Neuron (in vitro differentiated cells): ENCODE results near the gene KISS1R.

Experiments used
- H2AFZ ChIP-seq: one replicate; pipeline ENCODE4 v1.6.1; 2013; ENCODE audit warnings: low read depth, mild to moderate bottlenecking, inconsistent platforms, low read length, moderate library complexity
- H3K27me3 ChIP-seq: one replicate; pipeline ENCODE4 v1.6.1; 2013; ENCODE audit warnings: low read length; ENCODE audit not compliant: insufficient read depth
- H3K36me3 ChIP-seq: one replicate; pipeline ENCODE4 v1.6.1; 2013; ENCODE audit warnings: low read length; ENCODE audit not compliant: insufficient read depth
- H3K4me1 ChIP-seq: one replicate; pipeline ENCODE4 v1.6.1; 2013; ENCODE audit warnings: low read length; ENCODE audit not compliant: insufficient read depth
- H3K4me3 ChIP-seq: 2 replicates; pipeline ENCODE4 v1.5.1; 2013; ENCODE audit warnings: mild to moderate bottlenecking, low read length, moderate library complexity
- H3K9me3 ChIP-seq: one replicate; pipeline ENCODE4 v1.6.1; 2013; ENCODE audit warnings: low read length

KISS1R gene

DNA sequence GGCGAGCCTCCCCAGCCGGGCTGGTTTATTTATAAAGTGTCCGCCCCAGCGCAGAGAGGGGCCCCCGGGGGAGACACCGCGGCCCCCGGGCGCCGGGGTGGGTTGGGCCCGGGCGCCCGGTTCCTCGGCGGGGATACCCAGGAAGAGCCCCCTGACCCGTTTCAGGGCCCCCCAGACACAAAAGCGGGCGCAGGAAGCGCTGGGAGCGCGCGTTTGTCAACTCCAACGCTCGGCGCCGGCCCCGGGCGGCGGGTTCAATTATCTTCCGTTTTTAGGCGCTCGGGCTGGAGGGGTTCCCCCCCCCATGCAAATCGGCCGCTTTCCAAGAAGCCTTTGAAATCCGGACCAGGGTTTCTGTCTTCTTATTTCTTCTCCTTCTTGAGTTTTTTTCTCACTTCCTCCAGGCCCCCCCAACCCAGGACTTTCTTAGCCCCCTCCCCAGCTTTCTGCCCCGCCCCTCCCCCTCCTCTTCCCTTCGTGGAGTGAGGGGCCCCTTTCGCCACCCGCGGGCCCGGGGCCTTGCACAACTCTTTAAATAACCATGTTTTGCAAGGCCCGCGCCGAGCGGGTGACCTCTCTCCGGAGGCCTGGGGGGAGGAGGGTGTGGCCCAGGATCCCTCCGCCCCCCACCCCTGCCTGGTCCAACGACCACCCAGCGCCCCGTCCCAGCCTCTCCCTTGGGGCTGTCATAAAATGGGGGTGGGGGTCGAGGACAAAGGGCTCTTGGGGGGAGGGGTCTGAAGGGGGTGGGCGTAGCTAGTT lies 9.6 kb downstream of the KISS1R start:
- Histone ChIP-seq H3K4me1 (peaks cover 16% of the 10 kb centered on the region), H2AFZ (peak overlapping the region; percentile 54), H3K4me3 (peak overlapping the region; percentile 99), H3K27me3 (no peaks in the 10 kb centered on the region), H3K36me3 (peaks cover 3% of the 10 kb centered on the region), H3K9me3 (no peaks in the 10 kb centered on the region)

DNA sequence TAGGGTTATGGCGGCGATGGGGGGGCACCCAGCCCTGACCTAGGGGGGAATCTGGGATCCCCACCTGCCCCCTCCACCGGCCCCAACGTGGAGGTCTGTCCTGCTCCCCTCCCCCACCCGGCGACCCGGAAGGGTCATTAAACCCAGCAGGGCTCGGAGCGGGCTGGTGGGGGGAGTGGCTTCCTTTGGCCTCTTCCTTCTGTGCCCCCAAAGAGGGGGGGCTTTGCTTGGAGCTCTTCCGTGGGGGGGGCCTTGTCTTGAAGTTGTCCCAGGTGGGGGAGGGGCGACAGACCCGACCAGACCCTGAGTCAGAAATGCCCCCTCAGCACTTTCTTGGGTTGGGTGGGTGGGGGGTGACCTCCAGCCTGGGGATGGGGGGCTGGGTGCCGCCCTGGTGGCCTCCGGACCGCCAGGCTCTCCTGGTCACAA lies 10.2 kb downstream of the KISS1R start:
- H3K27me3 ChIP-seq, result no peaks in the 10 kb centered on the region
- H3K4me3 ChIP-seq, result peak overlapping the region; percentile 99
- no peak overlapping the region for H2AFZ ChIP-seq
- H3K9me3 ChIP-seq, result no peaks in the 10 kb centered on the region
- peaks cover 9% of the 10 kb centered on the region for H3K36me3 ChIP-seq
- peaks cover 14% of the 10 kb centered on the region for H3K4me1 ChIP-seq

GRCh38 chr19:927780-928401 lies 10.8 kb downstream of the KISS1R start:
- Histone ChIP-seq H3K9me3 (no peaks in the 10 kb centered on the region), H3K4me3 (peak overlapping the region; percentile 99), H2AFZ (no peak overlapping the region), H3K36me3 (peaks cover 12% of the 10 kb centered on the region), H3K4me1 (peaks cover 17% of the 10 kb centered on the region), H3K27me3 (no peaks in the 10 kb centered on the region)

DNA sequence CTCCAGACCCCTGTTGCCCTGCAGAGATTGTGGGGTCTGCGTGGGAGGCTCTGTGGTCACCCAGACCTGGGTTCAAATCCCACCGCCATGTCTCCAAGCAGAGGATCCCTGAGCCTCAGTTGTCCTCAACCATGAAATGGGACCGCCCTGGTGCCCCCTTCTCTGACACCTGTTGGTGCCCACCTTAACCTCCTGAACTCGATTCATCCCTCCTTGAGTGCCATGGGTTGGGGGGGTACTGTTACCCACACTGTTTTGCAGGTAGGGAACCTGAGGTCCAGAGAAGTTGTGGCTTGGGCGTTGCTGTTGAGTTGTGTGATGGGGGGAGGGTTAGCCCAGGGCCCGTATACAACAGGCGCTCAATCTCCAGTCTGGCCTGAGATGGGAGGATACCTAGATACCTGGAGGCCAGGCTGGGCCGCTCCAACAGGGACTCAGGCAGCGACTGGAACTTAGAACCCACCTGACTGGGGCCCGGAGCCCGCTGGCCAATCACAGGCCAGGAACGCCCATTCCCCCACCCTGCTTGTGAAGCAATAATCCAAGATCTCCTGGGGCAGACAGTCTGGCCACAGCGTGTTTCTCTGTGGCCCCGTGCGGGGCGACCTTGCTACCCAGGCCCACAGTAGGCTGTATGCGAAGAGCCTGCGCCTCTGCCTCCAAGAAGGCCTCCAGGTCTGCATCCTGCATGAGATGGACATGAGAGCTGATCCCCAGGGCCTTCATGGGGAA lies 11.5 kb downstream of the KISS1R start:
- no peak overlapping the region for H2AFZ ChIP-seq
- peaks cover 21% of the 10 kb centered on the region for H3K4me1 ChIP-seq
- H3K27me3 ChIP-seq, result no peaks in the 10 kb centered on the region
- H3K36me3 ChIP-seq, result peaks cover 16% of the 10 kb centered on the region
- no peak overlapping the region for H3K4me3 ChIP-seq
- no peaks in the 10 kb centered on the region for H3K9me3 ChIP-seq

- Histone ChIP-seq H3K4me1 (peaks cover 21% of the 10 kb centered on the region), H3K9me3 (no peaks in the 10 kb centered on the region), H2AFZ (no peak overlapping the region), H3K27me3 (no peaks in the 10 kb centered on the region), H3K36me3 (peaks cover 19% of the 10 kb centered on the region), H3K4me3 (no peak overlapping the region)
Measured at GRCh38 chr19:929203-929890, 12.2 kb downstream of the KISS1R start.

- no peaks in the 10 kb centered on the region for H3K9me3 ChIP-seq
- no peak overlapping the region for H2AFZ ChIP-seq
- H3K4me3 ChIP-seq, result no peak overlapping the region
- peaks cover 18% of the 10 kb centered on the region for H3K4me1 ChIP-seq
- no peaks in the 10 kb centered on the region for H3K27me3 ChIP-seq
- H3K36me3 ChIP-seq, result peaks cover 21% of the 10 kb centered on the region
Measured at GRCh38 chr19:929891-930258, 12.7 kb downstream of the KISS1R start.

GRCh38 chr19:931860-932647 lies 14.9 kb downstream of the KISS1R start:
- Histone ChIP-seq H3K27me3 (no peaks in the 10 kb centered on the region), H2AFZ (no peak overlapping the region), H3K9me3 (peaks cover 4% of the 10 kb centered on the region), H3K36me3 (peaks cover 27% of the 10 kb centered on the region), H3K4me1 (peaks cover 15% of the 10 kb centered on the region), H3K4me3 (no peak overlapping the region)

DNA sequence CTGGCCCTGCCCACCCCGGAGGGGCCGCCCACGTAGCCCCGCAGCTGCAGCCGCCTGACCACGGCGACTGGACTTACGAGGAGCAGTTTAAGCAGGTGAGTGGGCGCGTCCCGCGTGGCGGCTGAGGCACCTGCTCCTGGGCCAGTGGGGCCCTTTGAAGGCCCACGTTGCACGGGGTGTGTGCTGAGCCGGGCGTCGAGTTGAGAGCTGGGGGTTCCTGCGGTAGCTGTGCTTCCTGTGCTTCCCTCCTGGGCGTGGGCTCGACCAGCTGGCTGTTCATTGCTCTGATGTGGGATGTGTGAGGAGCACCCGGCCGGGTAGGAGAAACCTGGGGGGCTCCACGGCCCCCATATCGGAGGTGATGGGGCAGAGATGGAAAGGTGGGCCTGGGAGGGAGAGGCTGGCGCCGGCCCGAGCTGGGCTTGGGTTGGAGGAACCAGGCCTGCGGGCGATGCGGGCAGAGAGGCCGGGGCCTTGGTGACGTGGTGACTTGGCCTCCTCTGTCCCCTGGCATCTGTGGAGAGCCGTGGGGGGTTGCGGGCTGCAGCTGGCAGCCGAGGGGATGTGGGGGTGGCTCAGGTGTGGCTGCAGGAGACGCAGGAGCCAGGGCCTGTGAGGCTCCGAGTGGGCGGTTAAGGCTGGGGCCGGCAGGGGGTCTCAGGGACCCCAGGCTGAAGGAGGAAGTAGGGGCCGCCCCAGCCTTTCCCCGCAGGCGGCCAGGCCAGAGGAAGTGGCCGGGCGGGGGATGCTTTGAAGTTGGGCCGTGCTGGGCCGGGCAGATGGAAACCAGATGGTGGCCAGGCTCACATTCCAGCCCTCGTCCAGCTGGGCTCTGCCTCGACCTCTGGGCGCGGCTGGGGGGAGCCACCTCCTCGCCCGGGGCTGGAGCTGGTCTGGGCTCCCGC lies 15.8 kb downstream of the KISS1R start:
- no peaks in the 10 kb centered on the region for H3K27me3 ChIP-seq
- H3K9me3 ChIP-seq, result peaks cover 4% of the 10 kb centered on the region
- peaks cover 8% of the 10 kb centered on the region for H3K4me1 ChIP-seq
- H2AFZ ChIP-seq, result no peak overlapping the region
- peaks cover 27% of the 10 kb centered on the region for H3K36me3 ChIP-seq
- H3K4me3 ChIP-seq, result no peak overlapping the region

GRCh38 chr19:933553-933882 lies 16.4 kb downstream of the KISS1R start:
- H3K9me3 ChIP-seq, result peaks cover 6% of the 10 kb centered on the region
- H3K36me3 ChIP-seq, result peaks cover 27% of the 10 kb centered on the region
- no peaks in the 10 kb centered on the region for H3K27me3 ChIP-seq
- H3K4me3 ChIP-seq, result no peak overlapping the region
- peaks cover 7% of the 10 kb centered on the region for H3K4me1 ChIP-seq
- no peak overlapping the region for H2AFZ ChIP-seq

DNA sequence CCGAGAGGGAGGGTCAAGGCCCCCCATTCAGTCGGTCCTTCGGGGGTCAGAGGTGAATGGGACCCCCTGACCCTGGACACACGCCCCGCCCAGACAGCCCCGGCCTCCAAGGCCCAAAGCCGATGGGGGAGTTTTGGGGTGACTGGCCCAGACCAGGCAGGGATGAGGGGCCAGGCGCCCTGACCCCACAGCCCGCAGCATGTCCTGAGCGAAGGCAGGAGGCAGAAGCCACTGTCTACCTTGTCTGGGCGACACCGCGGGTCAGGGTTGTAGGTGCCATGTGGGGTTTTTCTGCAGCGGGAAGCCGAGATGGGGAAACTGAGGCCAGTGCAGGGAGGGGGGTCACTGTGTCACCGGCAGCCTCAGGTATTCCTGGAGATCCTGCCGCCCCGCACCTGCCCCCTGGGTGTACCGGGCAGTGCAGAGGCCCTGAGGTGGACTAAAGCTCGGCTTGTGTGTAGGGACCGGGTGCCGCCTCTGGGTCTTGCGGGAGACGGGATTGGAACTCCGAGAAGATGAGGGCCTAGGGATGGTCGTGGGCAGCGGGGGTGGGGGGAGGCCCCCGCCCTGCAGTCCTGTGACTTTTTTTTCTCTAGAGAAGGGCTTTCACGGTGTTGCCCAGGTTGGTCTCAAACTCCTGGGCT lies 17.2 kb downstream of the KISS1R start:
- H3K9me3 ChIP-seq, result peaks cover 7% of the 10 kb centered on the region
- H3K4me1 ChIP-seq, result peaks cover 7% of the 10 kb centered on the region
- H3K27me3 ChIP-seq, result no peaks in the 10 kb centered on the region
- H3K4me3 ChIP-seq, result no peak overlapping the region
- H3K36me3 ChIP-seq, result peaks cover 27% of the 10 kb centered on the region
- H2AFZ ChIP-seq, result no peak overlapping the region

GRCh38 chr19:934865-935479 lies 17.8 kb downstream of the KISS1R start:
- Histone ChIP-seq H3K27me3 (no peaks in the 10 kb centered on the region), H3K36me3 (peaks cover 24% of the 10 kb centered on the region), H2AFZ (no peak overlapping the region), H3K4me3 (no peak overlapping the region), H3K9me3 (peaks cover 7% of the 10 kb centered on the region), H3K4me1 (peaks cover 7% of the 10 kb centered on the region)
